NCI-H446 (cell line): ENCODE measurements around the gene TBC1D5.
"Not testable (repeated sequence)": the region's sequence is repeated elsewhere in the genome, so short reads cannot be mapped to it uniquely, and the experiment has no call there.

ENCODE experiments used
- DNase-seq, 2 experiments: peaks; one replicate each; lab custom pipeline; 2025; lab: John Stamatoyannopoulos, UW

Gene TBC1D5

DNA sequence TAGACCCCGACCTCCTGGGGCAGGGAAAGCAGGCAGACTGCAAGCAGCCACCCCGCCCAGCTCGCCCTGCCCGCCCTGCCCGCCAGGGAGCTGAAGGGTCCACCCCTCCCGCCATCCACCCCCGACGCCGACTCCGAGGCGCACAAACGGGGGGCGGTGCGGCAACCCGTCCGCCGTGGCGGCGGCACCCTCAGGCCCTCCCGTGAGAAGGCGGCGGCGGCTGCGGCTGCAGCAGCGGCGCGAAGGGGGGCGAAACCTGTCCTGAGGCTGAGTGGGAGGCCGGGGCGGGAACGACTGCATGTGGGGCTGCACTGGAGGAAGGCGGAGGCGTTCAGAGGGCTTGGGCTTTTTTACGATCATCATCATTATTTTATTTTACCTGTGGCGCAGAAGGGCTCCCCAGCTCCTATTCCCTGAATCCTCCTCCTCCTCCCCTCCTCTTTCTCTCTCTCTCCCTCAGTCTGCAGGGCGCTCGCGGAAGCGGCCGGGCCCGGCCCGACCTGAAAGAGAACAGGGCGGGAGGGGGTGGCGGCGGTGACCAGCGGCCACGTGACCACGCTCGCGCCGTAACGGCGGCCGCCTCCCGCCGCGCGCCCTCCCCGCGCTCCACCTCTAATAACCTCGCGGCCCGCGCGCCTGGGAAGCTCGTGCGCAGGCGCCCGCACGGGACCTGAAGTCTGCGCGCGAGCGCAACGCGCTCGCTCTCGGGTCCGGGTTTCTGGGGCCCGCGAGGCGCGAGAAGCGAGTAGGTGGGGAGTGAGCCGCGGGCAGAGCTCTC lies at the start of gene TBC1D5:
Gene TBC1D5, minus strand, starts transcription at position 530 of the 778 bp plus-strand sequence. CDS start 234,061 bp downstream, outside the sequence.
- DNase-seq: peak; percentile 89 to 97

GRCh38 chr3:17783426-17783825 lies 41.0 kb upstream of the TBC1D5 start:
- DNase-seq: no peak

DNA sequence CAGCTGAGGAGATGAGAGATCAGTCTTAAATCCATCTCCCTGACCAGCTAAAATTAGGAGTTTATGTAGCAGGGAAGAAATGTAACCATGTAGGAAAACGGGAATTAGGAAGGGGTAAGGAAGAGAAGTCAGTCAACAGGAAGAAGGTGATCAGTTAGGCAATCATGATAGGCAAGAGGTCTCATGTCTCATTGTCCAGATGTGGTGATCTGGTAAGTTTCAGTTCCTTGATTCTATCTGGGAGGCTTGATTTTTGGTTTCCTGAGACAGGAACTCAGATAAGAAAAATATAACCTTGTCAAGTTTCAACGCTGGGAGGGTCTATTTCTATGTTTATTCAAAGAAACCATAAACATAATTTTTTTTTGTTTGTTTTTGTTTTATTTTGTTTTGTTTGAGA lies 40.3 kb upstream of the TBC1D5 start:
- no peak for DNase-seq

GRCh38 chr3:17780369-17780768 lies 37.9 kb upstream of the TBC1D5 start:
- not testable (repeated sequence) for DNase-seq

GRCh38 chr3:17779304-17780250 lies 37.1 kb upstream of the TBC1D5 start:
- DNase-seq: not testable (repeated sequence)

GRCh38 chr3:17777326-17777725 lies 34.9 kb upstream of the TBC1D5 start:
- DNase-seq: not testable (repeated sequence)

DNA sequence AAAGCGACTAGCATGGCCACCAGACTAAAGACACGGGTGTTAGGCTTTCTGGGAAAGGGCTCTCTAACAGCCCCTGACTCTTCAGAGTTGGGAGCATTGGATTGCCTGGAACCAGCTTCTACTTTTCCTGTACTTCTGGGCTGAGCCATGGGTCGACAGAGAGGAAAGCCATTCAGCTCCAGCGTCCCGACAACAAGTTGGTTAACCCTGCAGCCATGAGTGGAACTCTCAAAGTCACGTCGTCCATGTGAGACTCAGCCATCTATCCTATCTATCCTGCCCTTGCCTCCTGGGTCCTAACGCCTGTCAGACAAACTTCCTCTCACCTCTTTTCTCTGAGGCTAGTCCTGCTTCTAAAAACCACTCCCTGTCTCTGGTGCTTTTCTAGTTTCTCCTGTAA lies 32.6 kb upstream of the TBC1D5 start:
- DNase-seq: no peak

GRCh38 chr3:17774180-17774910 lies 31.9 kb upstream of the TBC1D5 start:
- not testable (repeated sequence) for DNase-seq

DNA sequence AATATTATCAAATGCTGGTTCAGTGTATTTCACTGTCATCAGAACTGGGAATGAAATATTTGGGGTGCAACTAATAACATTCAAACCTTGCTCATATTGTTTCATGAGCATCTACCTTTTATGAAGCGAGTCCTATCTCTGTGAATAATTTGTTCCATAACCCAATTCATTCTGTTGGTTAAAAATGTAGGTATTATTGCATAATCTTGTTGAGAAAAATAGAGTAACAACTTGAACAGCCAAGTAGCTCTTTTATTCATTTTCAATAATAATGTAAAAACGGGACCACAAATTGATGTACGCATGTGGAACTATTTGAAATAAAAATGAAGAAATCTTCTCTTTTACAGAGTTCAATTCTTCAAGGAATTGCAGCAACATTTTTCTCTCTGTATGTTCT lies 30.1 kb upstream of the TBC1D5 start:
- no peak for DNase-seq

DNA sequence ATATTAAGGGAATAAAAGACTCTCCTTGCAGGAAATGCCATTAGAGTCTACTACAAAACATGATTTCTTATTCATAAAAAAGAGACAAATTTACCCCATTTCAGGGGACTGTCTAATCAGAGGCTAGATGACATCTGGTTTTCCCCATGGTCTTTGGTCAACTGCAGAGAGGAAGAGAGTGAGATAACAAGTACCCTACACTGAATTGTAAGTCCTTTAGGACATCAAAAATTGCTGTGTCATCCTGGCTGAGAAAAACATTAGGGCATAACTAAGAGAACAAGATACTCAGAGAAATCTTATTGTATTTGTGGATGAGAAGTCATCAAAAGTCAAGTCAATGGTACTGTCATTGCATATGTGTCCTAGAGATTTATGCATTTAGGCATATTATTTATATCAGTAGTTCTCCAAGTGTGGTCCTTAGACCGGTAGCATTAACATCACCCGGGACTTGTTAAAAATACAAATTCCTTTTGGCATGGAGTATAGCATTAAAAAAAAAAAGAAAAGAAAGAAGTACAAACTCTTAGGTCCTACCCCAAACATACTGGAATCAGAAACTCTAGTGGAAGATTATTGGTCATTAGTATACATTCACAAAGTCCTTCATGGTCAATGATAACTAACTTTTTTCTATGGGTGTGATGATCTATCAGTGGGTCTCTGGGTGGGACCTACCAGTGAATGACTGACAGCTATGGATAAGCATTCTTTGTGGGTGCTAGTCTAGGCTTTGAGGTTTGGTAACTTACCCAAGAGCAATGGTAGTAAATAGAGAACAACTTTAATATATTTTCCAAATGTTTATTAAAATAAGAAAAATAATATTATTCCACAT lies 29.0 kb upstream of the TBC1D5 start:
- no peak for DNase-seq

GRCh38 chr3:17770682-17771081 lies 28.3 kb upstream of the TBC1D5 start:
- DNase-seq: no peak

GRCh38 chr3:17765819-17766472 lies 23.5 kb upstream of the TBC1D5 start:
- no peak for DNase-seq

DNA sequence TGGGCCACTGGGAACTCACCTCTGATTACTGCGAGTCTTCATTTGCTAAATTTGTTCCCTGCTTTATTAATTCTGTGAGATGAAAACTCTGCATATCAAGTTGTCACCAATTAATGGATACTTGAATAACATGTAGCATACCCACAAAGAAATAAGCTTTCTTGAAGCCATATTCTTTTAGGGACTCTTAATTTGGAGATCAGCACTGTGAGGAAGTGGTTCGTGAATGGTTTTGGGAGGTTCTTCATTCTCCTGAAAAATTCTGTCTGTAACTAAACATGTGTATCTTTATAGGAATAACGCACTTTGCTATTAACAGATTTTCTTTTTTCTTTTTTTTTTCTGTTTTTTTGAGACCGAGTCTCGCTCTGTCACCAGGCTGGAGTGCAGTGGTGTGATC lies 19.1 kb upstream of the TBC1D5 start:
- no peak for DNase-seq

DNA sequence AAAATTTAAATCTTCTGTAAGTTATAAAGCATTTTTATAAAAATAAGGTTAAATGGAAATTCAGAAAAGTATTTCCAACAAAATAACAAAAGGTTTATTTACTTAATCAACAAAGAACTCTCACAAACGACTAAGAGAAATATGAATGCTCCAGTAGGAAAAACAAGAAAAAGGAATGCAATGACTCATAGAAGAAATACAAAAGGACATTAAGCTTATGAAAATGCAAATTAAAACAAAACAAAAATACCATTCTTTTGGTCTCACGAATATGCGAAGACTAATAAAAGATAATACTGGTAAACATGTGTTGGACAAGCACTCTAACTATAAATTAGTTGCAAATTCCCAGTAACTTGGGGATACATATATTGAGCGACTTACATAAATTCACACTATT lies 17.5 kb upstream of the TBC1D5 start:
- DNase-seq: no peak

- no peak for DNase-seq
Measured at GRCh38 chr3:17755836-17756235, 13.4 kb upstream of the TBC1D5 start.

DNA sequence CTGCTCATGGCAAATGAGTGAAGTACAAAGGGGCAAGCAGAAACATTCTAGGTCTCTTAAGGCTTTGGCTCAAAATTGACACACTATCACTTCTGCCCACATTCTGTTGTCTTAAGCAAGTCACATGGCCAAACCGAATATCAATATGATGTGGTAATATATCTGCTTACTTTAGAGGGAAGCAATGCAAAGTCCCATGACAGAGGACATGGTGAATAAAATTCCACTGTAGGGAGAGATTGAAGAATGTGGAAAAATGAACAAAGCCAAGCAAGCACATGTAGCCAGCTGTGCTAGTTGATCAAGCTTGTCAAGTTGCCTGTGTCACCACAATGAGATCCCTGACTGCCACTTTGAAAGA lies 11.2 kb upstream of the TBC1D5 start:
- no peak for DNase-seq

- DNase-seq: no peak
Measured at GRCh38 chr3:17752876-17753631, 10.6 kb upstream of the TBC1D5 start.

GRCh38 chr3:17752436-17752835 lies 10.0 kb upstream of the TBC1D5 start:
- DNase-seq: no peak

- DNase-seq: no peak
Measured at GRCh38 chr3:17749705-17750293, 7.4 kb upstream of the TBC1D5 start.

GRCh38 chr3:17749281-17749680 lies 6.8 kb upstream of the TBC1D5 start:
- no peak for DNase-seq
